ENCODE measurements around the gene ITGAL.

The ITGAL gene

GRCh38 chr16:30541502-30542329, 69.2 kb downstream of the ITGAL start:
- DNase-seq (ENCODE audit: low read depth), result peak; percentile 42
- H3K4me3 ChIP-seq (ENCODE audit: low read length), result no peak overlapping the region
- TF ChIP-seq, protein P1, sequence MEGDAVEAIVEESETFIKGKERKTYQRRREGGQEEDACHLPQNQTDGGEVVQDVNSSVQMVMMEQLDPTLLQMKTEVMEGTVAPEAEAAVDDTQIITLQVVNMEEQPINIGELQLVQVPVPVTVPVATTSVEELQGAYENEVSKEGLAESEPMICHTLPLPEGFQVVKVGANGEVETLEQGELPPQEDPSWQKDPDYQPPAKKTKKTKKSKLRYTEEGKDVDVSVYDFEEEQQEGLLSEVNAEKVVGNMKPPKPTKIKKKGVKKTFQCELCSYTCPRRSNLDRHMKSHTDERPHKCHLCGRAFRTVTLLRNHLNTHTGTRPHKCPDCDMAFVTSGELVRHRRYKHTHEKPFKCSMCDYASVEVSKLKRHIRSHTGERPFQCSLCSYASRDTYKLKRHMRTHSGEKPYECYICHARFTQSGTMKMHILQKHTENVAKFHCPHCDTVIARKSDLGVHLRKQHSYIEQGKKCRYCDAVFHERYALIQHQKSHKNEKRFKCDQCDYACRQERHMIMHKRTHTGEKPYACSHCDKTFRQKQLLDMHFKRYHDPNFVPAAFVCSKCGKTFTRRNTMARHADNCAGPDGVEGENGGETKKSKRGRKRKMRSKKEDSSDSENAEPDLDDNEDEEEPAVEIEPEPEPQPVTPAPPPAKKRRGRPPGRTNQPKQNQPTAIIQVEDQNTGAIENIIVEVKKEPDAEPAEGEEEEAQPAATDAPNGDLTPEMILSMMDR (conservative IDR thresholded peaks at IDR 0.05; ENCODE audit: low read length), result no peak

GRCh38 chr16:30543067-30543466, 70.5 kb downstream of the ITGAL start:
- H3K4me3 ChIP-seq (ENCODE audit: low read length), result no peak overlapping the region
- DNase-seq (ENCODE audit: low read depth), result no peak

DNA sequence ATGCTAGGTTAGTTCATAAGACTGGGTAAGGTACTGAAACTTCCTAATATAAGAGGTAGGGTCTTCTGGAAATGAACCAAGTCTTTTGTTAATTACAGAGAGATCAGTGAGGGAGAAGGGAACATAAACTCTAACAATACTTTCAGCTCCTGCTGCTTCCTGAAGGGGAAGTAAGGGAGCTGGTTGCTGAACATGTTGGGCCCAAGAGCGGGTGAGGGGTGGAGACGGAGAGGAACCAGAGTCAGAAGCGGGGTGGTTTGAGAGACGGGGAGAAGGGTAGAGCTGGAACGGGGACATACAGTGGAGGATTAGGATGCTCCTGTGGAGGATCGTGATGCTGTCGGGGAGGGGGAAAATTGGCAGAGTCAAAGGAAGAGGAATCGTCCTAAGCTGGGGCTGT, 73.6 kb downstream of the ITGAL start:
- no peak overlapping the region for H3K4me3 ChIP-seq (ENCODE audit: low read length)
- no peak for DNase-seq (ENCODE audit: low read depth)
- TF ChIP-seq, protein P1 (conservative IDR thresholded peaks at IDR 0.05; ENCODE audit: low read length), result no peak

More at GRCh38 chr16:30543067-30543466, 70.5 kb downstream of the ITGAL start:
- TF ChIP-seq, protein P1 (conservative IDR thresholded peaks at IDR 0.05; ENCODE audit: low read length), result no peak

GRCh38 chr16:30548416-30549253, 76.1 kb downstream of the ITGAL start:
- no peak overlapping the region for H3K4me3 ChIP-seq (ENCODE audit: low read length)
- TF ChIP-seq, protein P1 (conservative IDR thresholded peaks at IDR 0.05; ENCODE audit: low read length), result no peak
- no peak for DNase-seq (ENCODE audit: low read depth)

DNA sequence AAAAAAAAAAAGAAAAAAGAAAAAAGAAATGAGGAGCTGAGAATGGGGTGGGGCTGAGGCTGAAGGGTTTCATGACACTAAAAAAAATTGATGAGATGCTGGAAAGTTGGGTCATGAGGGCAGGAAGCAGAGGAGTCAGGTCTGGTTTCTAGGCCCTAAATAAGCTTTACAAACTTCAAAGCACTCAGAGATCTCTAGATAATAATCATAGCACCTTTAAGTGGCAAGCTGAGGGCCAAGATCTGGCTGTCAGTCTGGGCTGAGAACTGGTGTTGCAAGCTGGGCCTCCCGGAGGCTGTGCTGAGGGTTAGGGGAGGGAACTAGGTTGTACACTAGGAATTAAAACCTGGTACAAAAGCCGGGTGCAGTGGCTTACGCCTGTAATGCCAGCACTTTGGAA, 79.2 kb downstream of the ITGAL start:
- H3K4me3 ChIP-seq (ENCODE audit: low read length), result no peak overlapping the region
- TF ChIP-seq, protein P1 (conservative IDR thresholded peaks at IDR 0.05; ENCODE audit: low read length), result no peak
- DNase-seq (ENCODE audit: low read depth), result no peak

DNA sequence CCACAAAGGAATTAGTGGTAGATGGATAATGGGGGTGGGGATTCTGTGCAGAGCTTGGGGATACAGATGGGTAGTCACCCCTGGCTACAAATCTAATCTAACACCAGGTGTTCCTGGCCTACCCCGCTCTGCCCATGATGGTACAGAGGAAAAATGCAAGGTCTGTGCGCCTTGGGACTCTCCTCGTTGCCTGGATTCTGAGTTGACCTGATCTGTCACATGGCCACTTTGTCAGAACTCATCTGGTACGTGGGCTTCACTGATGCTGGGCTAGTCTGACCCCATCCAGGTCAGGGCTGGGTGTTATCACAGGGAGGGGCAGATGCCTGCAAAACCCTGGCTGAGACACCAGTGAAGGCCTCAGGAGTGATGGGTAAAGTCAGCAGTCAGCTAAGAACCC, 80.4 kb downstream of the ITGAL start:
- no peak for DNase-seq (ENCODE audit: low read depth)
- no peak overlapping the region for H3K4me3 ChIP-seq (ENCODE audit: low read length)
- TF ChIP-seq, protein P1 (conservative IDR thresholded peaks at IDR 0.05; ENCODE audit: low read length), result no peak
